GM12875 (cell line): ENCODE data around the gene POMT2.

Source experiments
- H3K4me3 ChIP-seq: one replicate; pipeline ENCODE4 v1.5.1; 2011; ENCODE audit warnings: low read depth, low read length, control low read depth
- TF ChIP-seq, protein P1 (sequence below): IDR thresholded peaks from 2 replicates; pipeline ENCODE4 v1.5.1; 2011; ENCODE audit warnings: low read depth, mild to moderate bottlenecking, control low read depth, inconsistent platforms, low read length, moderate library complexity, borderline replicate concordance; ENCODE audit not compliant: insufficient read depth

POMT2 gene

DNA sequence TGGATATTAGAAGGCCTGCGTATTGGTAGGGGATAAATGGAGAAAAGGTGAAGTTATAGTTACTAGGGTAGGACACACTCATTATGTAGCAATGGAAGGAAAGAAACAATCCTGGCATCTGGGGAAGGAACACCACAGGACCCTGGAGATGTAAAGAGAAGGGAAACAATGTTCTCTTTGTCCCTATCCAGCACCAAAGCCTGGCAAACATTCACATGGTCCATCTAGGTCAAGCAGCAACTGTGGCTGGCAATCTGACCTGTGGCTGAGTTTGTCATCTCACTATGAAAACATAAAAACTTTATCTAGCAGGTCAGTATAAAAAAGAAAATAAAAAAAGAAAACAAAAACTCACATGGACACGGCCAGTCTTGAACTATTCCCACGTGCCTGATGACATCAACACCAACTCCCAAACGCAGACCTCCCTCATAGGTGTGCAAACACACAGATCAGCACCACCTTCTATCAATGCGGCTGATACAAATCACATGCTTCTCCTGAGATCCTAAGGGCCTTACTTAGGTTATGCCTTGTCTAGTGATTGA lies 2.6 kb downstream of the POMT2 start:
- TF ChIP-seq, protein P1, sequence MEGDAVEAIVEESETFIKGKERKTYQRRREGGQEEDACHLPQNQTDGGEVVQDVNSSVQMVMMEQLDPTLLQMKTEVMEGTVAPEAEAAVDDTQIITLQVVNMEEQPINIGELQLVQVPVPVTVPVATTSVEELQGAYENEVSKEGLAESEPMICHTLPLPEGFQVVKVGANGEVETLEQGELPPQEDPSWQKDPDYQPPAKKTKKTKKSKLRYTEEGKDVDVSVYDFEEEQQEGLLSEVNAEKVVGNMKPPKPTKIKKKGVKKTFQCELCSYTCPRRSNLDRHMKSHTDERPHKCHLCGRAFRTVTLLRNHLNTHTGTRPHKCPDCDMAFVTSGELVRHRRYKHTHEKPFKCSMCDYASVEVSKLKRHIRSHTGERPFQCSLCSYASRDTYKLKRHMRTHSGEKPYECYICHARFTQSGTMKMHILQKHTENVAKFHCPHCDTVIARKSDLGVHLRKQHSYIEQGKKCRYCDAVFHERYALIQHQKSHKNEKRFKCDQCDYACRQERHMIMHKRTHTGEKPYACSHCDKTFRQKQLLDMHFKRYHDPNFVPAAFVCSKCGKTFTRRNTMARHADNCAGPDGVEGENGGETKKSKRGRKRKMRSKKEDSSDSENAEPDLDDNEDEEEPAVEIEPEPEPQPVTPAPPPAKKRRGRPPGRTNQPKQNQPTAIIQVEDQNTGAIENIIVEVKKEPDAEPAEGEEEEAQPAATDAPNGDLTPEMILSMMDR, result no peak
- H3K4me3 ChIP-seq, result no peak overlapping the region

DNA sequence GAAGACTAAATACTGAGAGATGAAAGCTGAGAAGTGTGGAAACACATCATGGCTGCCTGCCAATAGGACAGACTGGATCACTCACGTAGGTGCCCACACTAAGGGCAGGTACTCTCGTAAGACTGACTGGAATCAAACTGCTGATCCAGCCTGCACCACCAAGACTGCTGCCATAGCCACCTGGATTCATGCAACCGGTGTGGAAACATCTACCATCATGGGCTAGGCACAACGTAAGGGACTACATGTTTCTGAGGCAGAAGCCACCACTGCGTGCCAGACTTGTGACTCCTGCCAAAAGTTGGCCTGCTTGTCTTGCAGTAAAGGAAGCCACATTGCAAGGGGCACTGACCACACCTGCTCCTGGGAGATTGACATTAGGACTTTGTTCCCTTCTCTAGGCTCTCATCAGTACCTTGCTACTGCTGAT lies 3.8 kb downstream of the POMT2 start:
- no peak overlapping the region for H3K4me3 ChIP-seq
- TF ChIP-seq, protein P1, result no peak

DNA sequence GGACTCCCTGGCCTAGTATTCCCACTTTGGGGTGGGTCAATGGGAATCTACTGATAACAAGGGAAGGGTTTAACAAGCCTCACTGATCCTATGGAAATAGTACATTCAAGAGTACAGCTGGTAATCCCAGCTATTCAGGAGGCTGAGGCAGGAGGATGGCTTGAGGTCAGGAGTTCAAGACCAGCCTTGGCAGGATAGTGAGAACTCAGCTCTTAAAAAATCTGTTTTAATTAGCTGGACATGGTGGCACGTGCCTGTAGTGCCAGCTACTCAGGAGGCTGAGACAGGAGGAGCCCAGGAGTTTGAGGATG lies 4.5 kb downstream of the POMT2 start:
- TF ChIP-seq, protein P1, result no peak
- no peak overlapping the region for H3K4me3 ChIP-seq

DNA sequence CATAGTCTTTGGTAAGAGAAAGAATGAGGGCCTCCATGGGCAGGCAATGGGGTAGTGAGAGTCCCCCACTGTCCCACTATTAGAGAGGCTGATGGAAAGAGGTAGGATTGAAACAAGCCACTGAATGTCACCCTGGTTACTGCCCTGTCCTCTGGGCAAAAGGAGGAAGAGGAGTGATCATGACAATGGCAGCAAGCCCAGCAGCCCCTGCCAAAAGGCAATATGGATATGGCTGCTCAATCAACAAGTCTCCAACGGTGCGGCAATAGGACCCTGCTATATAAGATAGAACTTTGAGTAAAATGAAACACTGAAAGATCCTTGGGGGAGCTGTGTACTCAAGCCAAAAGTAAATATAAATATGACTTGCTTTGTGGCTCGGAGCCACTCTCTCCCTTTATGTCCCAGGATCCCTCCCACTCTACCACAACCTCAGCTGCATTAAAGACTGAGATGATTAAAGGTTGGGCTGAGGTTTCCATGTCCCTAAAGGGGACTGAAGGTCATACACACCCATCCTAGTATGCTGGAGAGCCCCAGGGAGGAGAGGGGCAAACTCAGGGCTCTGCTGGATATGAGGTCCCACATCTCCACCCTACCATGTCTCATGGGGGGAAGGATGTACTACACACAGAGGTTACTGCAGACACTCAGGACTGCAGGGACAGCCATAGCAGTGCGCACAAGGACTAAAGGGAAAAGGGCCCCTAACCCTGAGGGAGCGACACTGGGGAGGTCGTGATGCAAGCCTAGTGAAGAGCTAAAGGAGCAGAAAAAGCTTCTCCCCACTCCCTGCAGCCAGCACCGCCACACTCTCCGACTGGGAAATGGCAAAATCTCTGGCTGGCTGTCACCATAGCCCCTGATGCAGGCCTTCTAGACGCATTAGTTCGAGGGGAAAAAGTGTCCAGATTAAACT lies 5.9 kb downstream of the POMT2 start:
- no peak overlapping the region for H3K4me3 ChIP-seq
- TF ChIP-seq, protein P1, result no peak

DNA sequence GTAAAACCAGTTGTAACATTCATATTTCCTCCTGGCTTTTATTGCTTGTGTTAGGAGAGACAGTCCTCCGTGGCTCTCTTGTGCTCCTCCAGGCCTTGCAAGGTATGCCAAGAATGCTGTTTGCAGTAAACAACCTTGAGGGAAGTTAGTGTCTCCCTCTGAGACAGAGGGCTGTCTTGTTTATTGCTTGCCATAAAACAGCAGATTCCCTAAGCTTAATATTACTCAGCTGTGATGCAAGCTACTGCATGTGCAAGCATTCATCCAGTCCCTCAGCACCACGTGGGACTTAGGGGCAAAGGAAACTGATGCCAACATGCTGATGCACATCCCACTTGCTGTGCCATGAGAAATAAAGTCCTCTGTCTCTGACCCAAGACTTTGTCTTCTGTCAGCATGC lies 6.6 kb downstream of the POMT2 start:
- no peak overlapping the region for H3K4me3 ChIP-seq
- TF ChIP-seq, protein P1, result no peak

DNA sequence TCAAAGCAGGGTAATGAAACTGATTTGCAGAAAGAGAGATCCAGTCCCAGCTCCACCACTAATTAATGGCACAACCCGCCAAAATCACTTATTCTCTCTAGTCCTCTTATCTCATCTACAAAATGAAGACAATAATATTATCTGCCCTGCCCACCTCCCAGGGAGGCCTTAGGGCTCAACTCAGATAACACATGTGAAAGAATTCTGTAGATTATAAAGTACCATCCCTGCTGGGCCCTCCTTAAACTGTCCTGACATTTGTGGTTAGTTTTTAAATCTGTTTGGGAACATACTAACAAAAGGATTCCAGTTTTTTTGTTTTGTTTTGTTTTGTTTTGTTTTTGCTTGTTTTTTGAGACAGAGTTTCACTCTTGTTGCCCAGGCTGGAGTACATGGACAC lies 7.3 kb downstream of the POMT2 start:
- TF ChIP-seq, protein P1, result no peak
- H3K4me3 ChIP-seq, result no peak overlapping the region

DNA sequence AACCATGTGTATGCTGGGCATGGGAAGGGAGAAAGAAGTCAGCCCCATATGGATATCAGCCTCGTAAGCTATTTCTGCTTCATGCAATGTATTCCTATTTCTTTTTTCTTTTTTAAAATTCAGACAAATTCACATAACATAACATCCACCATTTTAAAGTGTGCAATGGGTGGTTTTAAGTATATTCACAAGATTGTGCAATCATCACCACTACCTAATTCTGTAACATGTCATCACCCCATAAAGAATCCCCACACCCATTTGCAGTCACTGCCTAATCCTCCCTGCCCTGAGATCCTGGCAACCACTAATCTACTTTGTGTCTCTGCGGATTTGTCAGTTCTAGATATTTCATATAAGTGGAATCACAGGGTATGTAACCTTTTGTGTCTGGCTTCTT lies 9.5 kb downstream of the POMT2 start:
- no peak overlapping the region for H3K4me3 ChIP-seq
- TF ChIP-seq, protein P1, result no peak
